ENCODE measurements around the gene PHACTR2.
"Not testable (repeated sequence)": the region's sequence is repeated elsewhere in the genome, so short reads cannot be mapped to it uniquely, and the experiment has no call there.

Gene PHACTR2

DNA sequence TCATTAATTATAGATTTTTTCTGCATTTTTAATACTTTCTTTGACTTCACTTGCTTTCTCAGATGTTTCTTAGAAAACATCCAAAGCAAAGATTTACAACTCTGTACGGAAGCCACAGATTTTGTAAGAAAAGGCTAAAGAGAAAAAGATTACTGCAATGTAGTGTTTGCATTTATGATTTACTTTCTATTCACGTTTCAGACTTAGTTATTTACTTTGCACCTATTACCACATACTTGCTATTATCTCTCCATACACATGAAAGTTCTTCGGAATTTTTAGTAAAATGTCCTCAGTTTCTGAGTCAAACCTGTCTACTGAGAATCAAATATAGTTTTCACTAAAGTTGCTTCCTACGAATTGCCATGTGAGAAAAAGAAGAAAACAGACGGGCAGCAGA is 22.2 kb upstream of the PHACTR2 start:
- Histone ChIP-seq H3K18ac (ENCODE audit: low read length) (no peak overlapping the region), H3K27ac (ENCODE audit: low read depth, low read length) (no peak overlapping the region), H3K27me3 (ENCODE audit: insufficient read depth, low read length) (no peaks in the 10 kb centered on the region), H2AK5ac (ENCODE audit: low read length) (no peak overlapping the region), H3K9me3 (ENCODE audit: insufficient read depth, low read depth, low read length) (peaks cover 7% of the 10 kb centered on the region), H2BK5ac (ENCODE audit: low read depth, low read length, poor library complexity) (no peak overlapping the region), H3K14ac (ENCODE audit: low read length) (no peak overlapping the region), H3K23ac (ENCODE audit: low read length) (no peak overlapping the region), H4K8ac (ENCODE audit: low read depth, low read length) (no peak overlapping the region), H4K12ac (ENCODE audit: low read depth, low read length) (no peak overlapping the region), H3K79me1 (ENCODE audit: low read length) (no peaks in the 10 kb centered on the region), H3K4me1 (ENCODE audit: control insufficient read depth in 1 of 2, insufficient read depth in 2 of 2, low read length in 2 of 2) (no peaks in the 10 kb centered on the region), H2BK120ac (ENCODE audit: insufficient read depth, low read length, poor library complexity) (no peak overlapping the region), H4K91ac (ENCODE audit: low read depth, low read length) (no peak overlapping the region), H3K4me2 (ENCODE audit: low read length) (no peak overlapping the region), H3K79me2 (ENCODE audit: control insufficient read depth, insufficient read depth, low read length, poor library complexity) (no peaks in the 10 kb centered on the region), H2AFZ (ENCODE audit: insufficient read depth, low read length, poor library complexity) (no peak overlapping the region), H3K4me3 (ENCODE audit: low read depth, low read length) (no peak overlapping the region), H3K9ac (ENCODE audit: low read length) (no peak overlapping the region), H3K36me3 (ENCODE audit: control insufficient read depth in 1 of 2, insufficient read depth in 2 of 2, low read length in 2 of 2) (no peaks in the 10 kb centered on the region), H3K4ac (ENCODE audit: low read depth, low read length) (no peak overlapping the region), H2BK12ac (ENCODE audit: low read length) (no peak overlapping the region)
- DNase-seq, result no peak
- no CpG with 5 or more reads among the region's 5 CpGs for WGBS (ENCODE audit: extremely low coverage, insufficient coverage, insufficient read length)

GRCh38 chr6:143656026-143656425 is 21.7 kb upstream of the PHACTR2 start:
- Histone ChIP-seq H3K4ac (ENCODE audit: low read depth, low read length) (no peak overlapping the region), H4K91ac (ENCODE audit: low read depth, low read length) (no peak overlapping the region), H3K9ac (ENCODE audit: low read length) (no peak overlapping the region), H3K79me2 (ENCODE audit: control insufficient read depth, insufficient read depth, low read length, poor library complexity) (no peaks in the 10 kb centered on the region), H3K27me3 (ENCODE audit: insufficient read depth, low read length) (no peaks in the 10 kb centered on the region), H3K79me1 (ENCODE audit: low read length) (no peaks in the 10 kb centered on the region), H3K18ac (ENCODE audit: low read length) (no peak overlapping the region), H3K9me3 (ENCODE audit: insufficient read depth, low read depth, low read length) (peaks cover 7% of the 10 kb centered on the region), H4K8ac (ENCODE audit: low read depth, low read length) (no peak overlapping the region), H3K4me2 (ENCODE audit: low read length) (no peak overlapping the region), H2BK5ac (ENCODE audit: low read depth, low read length, poor library complexity) (no peak overlapping the region), H2BK12ac (ENCODE audit: low read length) (no peak overlapping the region), H3K4me1 (ENCODE audit: control insufficient read depth in 1 of 2, insufficient read depth in 2 of 2, low read length in 2 of 2) (no peaks in the 10 kb centered on the region), H3K14ac (ENCODE audit: low read length) (no peak overlapping the region), H2AK5ac (ENCODE audit: low read length) (no peak overlapping the region), H4K12ac (ENCODE audit: low read depth, low read length) (no peak overlapping the region), H3K4me3 (ENCODE audit: low read depth, low read length) (no peak overlapping the region), H2AFZ (ENCODE audit: insufficient read depth, low read length, poor library complexity) (no peak overlapping the region), H3K36me3 (ENCODE audit: control insufficient read depth in 1 of 2, insufficient read depth in 2 of 2, low read length in 2 of 2) (no peaks in the 10 kb centered on the region), H2BK120ac (ENCODE audit: insufficient read depth, low read length, poor library complexity) (no peak overlapping the region), H3K27ac (ENCODE audit: low read depth, low read length) (no peak overlapping the region), H3K23ac (ENCODE audit: low read length) (no peak overlapping the region)
- no CpG with 5 or more reads among the region's 4 CpGs for WGBS (ENCODE audit: extremely low coverage, insufficient coverage, insufficient read length)
- no peak for DNase-seq

GRCh38 chr6:143657809-143658208 is 20.0 kb upstream of the PHACTR2 start:
- Histone ChIP-seq H3K9me3 (ENCODE audit: insufficient read depth, low read depth, low read length) (peaks cover 7% of the 10 kb centered on the region), H2BK5ac (ENCODE audit: low read depth, low read length, poor library complexity) (no peak overlapping the region), H4K8ac (ENCODE audit: low read depth, low read length) (no peak overlapping the region), H3K4me1 (ENCODE audit: control insufficient read depth in 1 of 2, insufficient read depth in 2 of 2, low read length in 2 of 2) (no peaks in the 10 kb centered on the region), H3K14ac (ENCODE audit: low read length) (no peak overlapping the region), H4K12ac (ENCODE audit: low read depth, low read length) (no peak overlapping the region), H3K36me3 (ENCODE audit: control insufficient read depth in 1 of 2, insufficient read depth in 2 of 2, low read length in 2 of 2) (no peaks in the 10 kb centered on the region), H3K23ac (ENCODE audit: low read length) (no peak overlapping the region), H3K79me1 (ENCODE audit: low read length) (no peaks in the 10 kb centered on the region), H4K91ac (ENCODE audit: low read depth, low read length) (no peak overlapping the region), H2BK120ac (ENCODE audit: insufficient read depth, low read length, poor library complexity) (no peak overlapping the region), H2AK5ac (ENCODE audit: low read length) (no peak overlapping the region), H3K4me2 (ENCODE audit: low read length) (no peak overlapping the region), H3K9ac (ENCODE audit: low read length) (no peak overlapping the region), H3K4ac (ENCODE audit: low read depth, low read length) (no peak overlapping the region), H3K4me3 (ENCODE audit: low read depth, low read length) (no peak overlapping the region), H3K27me3 (ENCODE audit: insufficient read depth, low read length) (no peaks in the 10 kb centered on the region), H2BK12ac (ENCODE audit: low read length) (no peak overlapping the region), H3K27ac (ENCODE audit: low read depth, low read length) (no peak overlapping the region), H2AFZ (ENCODE audit: insufficient read depth, low read length, poor library complexity) (no peak overlapping the region), H3K18ac (ENCODE audit: low read length) (no peak overlapping the region), H3K79me2 (ENCODE audit: control insufficient read depth, insufficient read depth, low read length, poor library complexity) (no peaks in the 10 kb centered on the region)
- WGBS (ENCODE audit: extremely low coverage, insufficient coverage, insufficient read length), result no CpG with 5 or more reads among the region's 2 CpGs
- DNase-seq, result no peak

DNA sequence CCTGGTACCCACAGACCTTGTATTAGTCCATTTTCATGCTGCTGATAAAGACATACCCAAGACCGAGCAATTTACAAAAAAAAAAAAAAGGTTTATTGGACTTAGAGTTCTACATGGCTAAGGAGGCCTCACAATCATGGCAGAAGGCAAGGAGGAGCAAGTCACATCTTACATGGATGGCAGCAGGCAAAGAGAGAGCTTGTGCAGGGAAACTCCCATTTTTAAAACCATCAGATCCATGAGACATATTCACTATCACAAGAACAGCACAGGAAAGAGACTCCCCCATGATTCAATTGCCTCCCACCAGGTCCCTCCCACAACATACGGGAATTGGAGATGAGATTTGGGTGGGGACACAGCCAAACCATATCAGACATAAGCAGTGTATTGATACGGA is 17.6 kb upstream of the PHACTR2 start:
- H3K9ac ChIP-seq (ENCODE audit: low read length); H3K27ac ChIP-seq (ENCODE audit: low read depth, low read length); H2AFZ ChIP-seq (ENCODE audit: insufficient read depth, low read length, poor library complexity); H3K14ac ChIP-seq (ENCODE audit: low read length); H3K4ac ChIP-seq (ENCODE audit: low read depth, low read length); H3K23ac ChIP-seq (ENCODE audit: low read length); H2BK12ac ChIP-seq (ENCODE audit: low read length); H4K12ac ChIP-seq (ENCODE audit: low read depth, low read length); H3K9me3 ChIP-seq (ENCODE audit: insufficient read depth, low read depth, low read length); H3K4me1 ChIP-seq (ENCODE audit: control insufficient read depth in 1 of 2, insufficient read depth in 2 of 2, low read length in 2 of 2); H2BK120ac ChIP-seq (ENCODE audit: insufficient read depth, low read length, poor library complexity); DNase-seq; H3K79me1 ChIP-seq (ENCODE audit: low read length); H2BK5ac ChIP-seq (ENCODE audit: low read depth, low read length, poor library complexity); H4K91ac ChIP-seq (ENCODE audit: low read depth, low read length); H3K18ac ChIP-seq (ENCODE audit: low read length); H3K4me3 ChIP-seq (ENCODE audit: low read depth, low read length); H3K4me2 ChIP-seq (ENCODE audit: low read length); H4K8ac ChIP-seq (ENCODE audit: low read depth, low read length); H3K79me2 ChIP-seq (ENCODE audit: control insufficient read depth, insufficient read depth, low read length, poor library complexity); H2AK5ac ChIP-seq (ENCODE audit: low read length); H3K36me3 ChIP-seq (ENCODE audit: control insufficient read depth in 1 of 2, insufficient read depth in 2 of 2, low read length in 2 of 2); H3K27me3 ChIP-seq (ENCODE audit: insufficient read depth, low read length): not testable (repeated sequence)
- no CpG with 5 or more reads among the region's 3 CpGs for WGBS (ENCODE audit: extremely low coverage, insufficient coverage, insufficient read length)

DNA sequence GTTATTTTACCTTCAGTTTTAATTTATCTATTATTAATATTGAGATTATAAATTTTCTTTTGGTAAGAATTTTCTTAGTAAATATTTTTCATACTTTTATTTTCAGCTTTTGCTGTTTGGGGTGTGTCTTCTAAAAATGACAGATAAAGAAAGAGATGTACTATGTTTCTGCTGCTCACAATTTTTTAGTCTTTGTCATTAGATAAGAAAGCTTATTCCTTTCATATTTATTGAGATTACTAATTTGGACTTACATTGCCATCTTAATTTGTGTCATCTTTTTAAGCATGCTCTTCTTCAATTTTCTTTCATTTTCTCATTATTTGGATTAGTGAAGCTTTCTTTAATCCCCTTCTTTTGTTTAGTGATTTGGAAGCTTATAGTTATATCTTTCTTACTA is 13.6 kb upstream of the PHACTR2 start:
- Histone ChIP-seq H3K4me2 (ENCODE audit: low read length) (no peak overlapping the region), H3K79me1 (ENCODE audit: low read length) (no peaks in the 10 kb centered on the region), H2BK5ac (ENCODE audit: low read depth, low read length, poor library complexity) (no peak overlapping the region), H3K4me1 (ENCODE audit: control insufficient read depth in 1 of 2, insufficient read depth in 2 of 2, low read length in 2 of 2) (no peaks in the 10 kb centered on the region), H4K91ac (ENCODE audit: low read depth, low read length) (no peak overlapping the region), H2AK5ac (ENCODE audit: low read length) (no peak overlapping the region), H3K23ac (ENCODE audit: low read length) (no peak overlapping the region), H2BK120ac (ENCODE audit: insufficient read depth, low read length, poor library complexity) (no peak overlapping the region), H3K4ac (ENCODE audit: low read depth, low read length) (no peak overlapping the region), H4K8ac (ENCODE audit: low read depth, low read length) (no peak overlapping the region), H3K9ac (ENCODE audit: low read length) (no peak overlapping the region), H3K79me2 (ENCODE audit: control insufficient read depth, insufficient read depth, low read length, poor library complexity) (no peaks in the 10 kb centered on the region), H3K4me3 (ENCODE audit: low read depth, low read length) (no peak overlapping the region), H2BK12ac (ENCODE audit: low read length) (no peak overlapping the region), H3K14ac (ENCODE audit: low read length) (no peak overlapping the region), H3K27me3 (ENCODE audit: insufficient read depth, low read length) (no peaks in the 10 kb centered on the region), H3K27ac (ENCODE audit: low read depth, low read length) (no peak overlapping the region), H3K9me3 (ENCODE audit: insufficient read depth, low read depth, low read length) (peaks cover 3% of the 10 kb centered on the region), H3K18ac (ENCODE audit: low read length) (no peak overlapping the region), H2AFZ (ENCODE audit: insufficient read depth, low read length, poor library complexity) (no peak overlapping the region), H3K36me3 (ENCODE audit: control insufficient read depth in 1 of 2, insufficient read depth in 2 of 2, low read length in 2 of 2) (no peaks in the 10 kb centered on the region), H4K12ac (ENCODE audit: low read depth, low read length) (no peak overlapping the region)
- DNase-seq, result no peak

Data from trophoblast cell (in vitro differentiated cells and primary cell).